Neuronal stem cell (in vitro differentiated cells): Measurements from ENCODE around the gene RASA2.

ENCODE experiments used
- DNase-seq: peaks from one replicate; pipeline ENCODE4 v3.0.0-alpha.2; 2013; ENCODE audit warnings: low spot score
- H2AFZ ChIP-seq: one replicate; pipeline ENCODE4 v1.6.1; 2013; ENCODE audit warnings: mild to moderate bottlenecking, low read length, inconsistent platforms
- H2AK5ac ChIP-seq: 2 replicates; pipeline ENCODE4 v1.6.1; 2013; ENCODE audit warnings: low read depth, mild to moderate bottlenecking, inconsistent platforms, low read length, moderate library complexity, mixed read lengths
- H2BK120ac ChIP-seq: 2 replicates; pipeline ENCODE4 v1.6.1; 2013; ENCODE audit warnings: low read depth, mild to moderate bottlenecking, inconsistent platforms, low read length, moderate library complexity, mixed read lengths
- H2BK12ac ChIP-seq: one replicate; pipeline ENCODE4 v1.6.1; 2013; ENCODE audit warnings: low read length, inconsistent platforms
- H2BK15ac ChIP-seq: 2 replicates; pipeline ENCODE4 v1.6.1; 2013; ENCODE audit warnings: mild to moderate bottlenecking, low read length, inconsistent platforms, mixed read lengths
- H2BK5ac ChIP-seq: one replicate; pipeline ENCODE4 v1.6.1; 2013; ENCODE audit warnings: inconsistent platforms, mild to moderate bottlenecking, low read length, moderate library complexity
- H3K14ac ChIP-seq: one replicate; pipeline ENCODE4 v1.6.1; 2013; ENCODE audit warnings: low read length, inconsistent platforms
- H3K18ac ChIP-seq: 2 replicates; pipeline ENCODE4 v1.6.1; 2013; ENCODE audit warnings: low read length, inconsistent platforms
- H3K23ac ChIP-seq: 2 replicates; pipeline ENCODE4 v1.6.1; 2013; ENCODE audit warnings: low read depth, mild to moderate bottlenecking, mixed read lengths, low read length, inconsistent platforms; ENCODE audit not compliant: poor library complexity
- H3K27ac ChIP-seq: replicated peaks from 3 replicates; pipeline ENCODE4 v1.5.1; 2013; ENCODE audit warnings: low read length, inconsistent platforms
- H3K27me3 ChIP-seq, 3 experiments: 2 replicates each; pipeline ENCODE4 v1.6.1; 2013; ENCODE audit warnings: low read length in 3 of 3, mild to moderate bottlenecking in 2 of 3, inconsistent platforms in 1 of 3, low read depth in 1 of 3, mixed read lengths in 1 of 3, moderate library complexity in 1 of 3; ENCODE audit not compliant: control insufficient read depth in 3 of 3, insufficient read depth in 3 of 3
- H3K36me3 ChIP-seq, 2 donors: replicated peaks in 1 of 2; 2 replicates each; pipeline ENCODE4 v1.6.1; 2013; ENCODE audit warnings: low read length in 2 of 2; ENCODE audit not compliant: control insufficient read depth in 2 of 2, insufficient read depth in 2 of 2
- H3K4ac ChIP-seq: 2 replicates; pipeline ENCODE4 v1.6.1; 2013; ENCODE audit warnings: inconsistent platforms, mild to moderate bottlenecking, low read length, moderate library complexity
- H3K4me1 ChIP-seq, 2 donors: 1 replicate in 1 of 2; 2 replicates in 1 of 2; pipeline ENCODE4 v1.6.1; 2013; ENCODE audit warnings: low read length in 2 of 2, low read depth in 1 of 2; ENCODE audit not compliant: control insufficient read depth in 2 of 2, insufficient read depth in 1 of 2
- H3K4me2 ChIP-seq: one replicate; pipeline ENCODE4 v1.6.1; 2013; ENCODE audit warnings: mild to moderate bottlenecking, low read length, inconsistent platforms; ENCODE audit not compliant: insufficient read depth, poor library complexity, severe bottlenecking
- H3K4me3 ChIP-seq, 2 donors: 2 replicates each; pipeline ENCODE4 v1.5.1; 2013; ENCODE audit warnings: low read length in 2 of 2, mild to moderate bottlenecking in 2 of 2, inconsistent platforms in 1 of 2, moderate library complexity in 1 of 2
- H3K79me1 ChIP-seq: one replicate; pipeline ENCODE4 v1.6.1; 2013; ENCODE audit warnings: low read depth, mild to moderate bottlenecking, inconsistent platforms, low read length, moderate library complexity
- H3K9ac ChIP-seq: one replicate; pipeline ENCODE4 v1.6.1; 2013; ENCODE audit warnings: mild to moderate bottlenecking, low read depth, low read length, inconsistent platforms; ENCODE audit not compliant: poor library complexity
- H3K9me3 ChIP-seq, 2 donors: replicated peaks in 1 of 2; 2 replicates each; pipeline versions ENCODE3 to v1.6.1; 2013; ENCODE audit warnings: low read length in 2 of 2, mild to moderate bottlenecking in 2 of 2, inconsistent platforms in 1 of 2, low read depth in 1 of 2, mixed read lengths in 1 of 2, moderate library complexity in 1 of 2; ENCODE audit not compliant: control insufficient read depth in 2 of 2, insufficient read depth in 1 of 2
- H4K8ac ChIP-seq: one replicate; pipeline ENCODE4 v1.6.1; 2013; ENCODE audit warnings: low read depth, mild to moderate bottlenecking, inconsistent platforms, low read length, moderate library complexity
- H4K91ac ChIP-seq: one replicate; pipeline ENCODE4 v1.6.1; 2013; ENCODE audit warnings: low read length, low read depth, mild to moderate bottlenecking, inconsistent platforms; ENCODE audit not compliant: poor library complexity
- WGBS, 2 donors: extraction: QIAGEN DNeasy Blood & Tissue Kit; methylation state at CpG; one replicate each; pipeline ENCODE4 v1.1.7; 2013; ENCODE audit warnings: missing lambda C conversion rate in 2 of 2, mixed read lengths in 1 of 2; ENCODE audit not compliant: insufficient read length in 2 of 2, insufficient replicate concordance in 1 of 2; ENCODE audit errors: extremely low coverage in 2 of 2; 5-methylcytosine and 5-hydroxymethylcytosine counted together

RASA2 gene

GRCh38 chr3:141499965-141500364, 13.1 kb downstream of the RASA2 start:
- no peak overlapping the region for H3K18ac ChIP-seq
- peaks cover 0 to 7% of the 10 kb centered on the region in 2 donors for H3K9me3 ChIP-seq
- no peak overlapping the region for H2BK12ac ChIP-seq
- H3K79me1 ChIP-seq, result no peaks in the 10 kb centered on the region
- no peak overlapping the region for H3K9ac ChIP-seq
- no peak overlapping the region for H4K8ac ChIP-seq
- peaks cover 0 to 3% of the 10 kb centered on the region in 2 donors for H3K36me3 ChIP-seq
- no peak overlapping the region for H3K4me2 ChIP-seq
- H3K27ac ChIP-seq, result no peak overlapping the region
- no peak overlapping the region for H2AFZ ChIP-seq
- H3K4ac ChIP-seq, result no peak overlapping the region
- H2AK5ac ChIP-seq, result no peak overlapping the region
- no peak overlapping the region for H2BK15ac ChIP-seq
- DNase-seq, result no peak
- H3K4me1 ChIP-seq, result no peaks in the 10 kb centered on the region
- no peak overlapping the region for H2BK5ac ChIP-seq
- H3K27me3 ChIP-seq, result no peaks in the 10 kb centered on the region
- no peak overlapping the region for H3K14ac ChIP-seq
- H2BK120ac ChIP-seq, result no peak overlapping the region
- no peak overlapping the region for H3K4me3 ChIP-seq
- no peak overlapping the region for H4K91ac ChIP-seq
- no peak overlapping the region for H3K23ac ChIP-seq

- H2BK15ac ChIP-seq, result no peak overlapping the region
- no peak overlapping the region for H3K4me3 ChIP-seq
- no peak overlapping the region for H3K9ac ChIP-seq
- H2BK120ac ChIP-seq, result no peak overlapping the region
- H2BK12ac ChIP-seq, result no peak overlapping the region
- peaks cover 0 to 7% of the 10 kb centered on the region in 2 donors for H3K9me3 ChIP-seq
- H4K91ac ChIP-seq, result no peak overlapping the region
- H2AK5ac ChIP-seq, result no peak overlapping the region
- no peak overlapping the region for H2BK5ac ChIP-seq
- no peaks in the 10 kb centered on the region for H3K4me1 ChIP-seq
- H3K36me3 ChIP-seq, result peaks cover 0 to 3% of the 10 kb centered on the region in 2 donors
- no peak overlapping the region for H3K23ac ChIP-seq
- H3K18ac ChIP-seq, result no peak overlapping the region
- H3K4me2 ChIP-seq, result no peak overlapping the region
- H3K79me1 ChIP-seq, result no peaks in the 10 kb centered on the region
- DNase-seq, result no peak
- WGBS, 2 donors, result no CpG with 5 or more reads among the region's 1 CpG
- no peak overlapping the region for H3K4ac ChIP-seq
- no peak overlapping the region for H3K27ac ChIP-seq
- H3K14ac ChIP-seq, result no peak overlapping the region
- H4K8ac ChIP-seq, result no peak overlapping the region
- H3K27me3 ChIP-seq, result no peaks in the 10 kb centered on the region
- no peak overlapping the region for H2AFZ ChIP-seq
Measured at GRCh38 chr3:141500397-141500796, 13.6 kb downstream of the RASA2 start.

- no peak overlapping the region for H3K18ac ChIP-seq
- peaks cover 0 to 3% of the 10 kb centered on the region in 2 donors for H3K36me3 ChIP-seq
- no peak overlapping the region for H2BK15ac ChIP-seq
- H3K4ac ChIP-seq, result no peak overlapping the region
- no peak overlapping the region for H3K4me2 ChIP-seq
- no peak overlapping the region for H3K14ac ChIP-seq
- H3K4me3 ChIP-seq, result no peak overlapping the region
- WGBS, 2 donors, result no CpG with 5 or more reads among the region's 3 CpGs
- no peak overlapping the region for H4K8ac ChIP-seq
- no peaks in the 10 kb centered on the region for H3K4me1 ChIP-seq
- H2BK5ac ChIP-seq, result no peak overlapping the region
- H2BK12ac ChIP-seq, result no peak overlapping the region
- no peak overlapping the region for H2BK120ac ChIP-seq
- no peak overlapping the region for H3K27ac ChIP-seq
- no peaks in the 10 kb centered on the region for H3K27me3 ChIP-seq
- H2AK5ac ChIP-seq, result no peak overlapping the region
- no peak overlapping the region for H2AFZ ChIP-seq
- H3K9me3 ChIP-seq, result peaks cover 0 to 3% of the 10 kb centered on the region in 2 donors
- no peak overlapping the region for H4K91ac ChIP-seq
- H3K79me1 ChIP-seq, result no peaks in the 10 kb centered on the region
- no peak overlapping the region for H3K9ac ChIP-seq
- H3K23ac ChIP-seq, result no peak overlapping the region
- no peak for DNase-seq
Measured at GRCh38 chr3:141505166-141505565, 18.3 kb downstream of the RASA2 start.

GRCh38 chr3:141506071-141506470, 19.2 kb downstream of the RASA2 start:
- no peak for DNase-seq
- Histone ChIP-seq H3K4me1 (no peaks in the 10 kb centered on the region), H3K4me3 (no peak overlapping the region), H2AK5ac (no peak overlapping the region), H3K23ac (no peak overlapping the region), H4K8ac (no peak overlapping the region), H2BK5ac (no peak overlapping the region), H3K9ac (no peak overlapping the region), H3K36me3 (peaks cover 0 to 3% of the 10 kb centered on the region in 2 donors), H3K18ac (no peak overlapping the region), H3K14ac (no peak overlapping the region), H3K27ac (no peak overlapping the region), H3K4ac (no peak overlapping the region), H4K91ac (no peak overlapping the region), H2BK12ac (no peak overlapping the region), H3K79me1 (no peaks in the 10 kb centered on the region), H2BK120ac (no peak overlapping the region), H2AFZ (no peak overlapping the region), H3K27me3 (no peaks in the 10 kb centered on the region), H3K9me3 (peaks cover 0 to under 1% of the 10 kb centered on the region in 2 donors), H2BK15ac (no peak overlapping the region), H3K4me2 (no peak overlapping the region)
- WGBS, 2 donors, result no CpG with 5 or more reads among the region's 3 CpGs
